ENCODE data around the gene DDX24.

The DDX24 gene

GRCh38 chr14:94123296-94123695, 42.3 kb upstream of the DDX24 start:
- Histone ChIP-seq H3K9me3 (no peaks in the 10 kb centered on the region), H3K4me1 (ENCODE audit: control insufficient read depth in 1 of 2, insufficient read depth in 1 of 2, low read depth in 1 of 2, low read length in 1 of 2) (no peaks in the 10 kb centered on the region), H3K27me3 (peaks cover 11% of the 10 kb centered on the region), H3K36me3 (no peaks in the 10 kb centered on the region), H3K4me3 (ENCODE audit: low read depth in 1 of 2, low read length in 1 of 2) (no peak overlapping the region), H3K27ac (no peak overlapping the region)
- TF ChIP-seq CTCF (IDR thresholded peaks at IDR 0.05) = no peak

GRCh38 chr14:94122438-94122837, 41.4 kb upstream of the DDX24 start:
- H3K9me3 ChIP-seq = no peaks in the 10 kb centered on the region
- H3K4me3 ChIP-seq (ENCODE audit: low read depth in 1 of 2, low read length in 1 of 2) = no peak overlapping the region
- TF ChIP-seq CTCF (IDR thresholded peaks at IDR 0.05) = no peak

GRCh38 chr14:94121485-94121884, 40.5 kb upstream of the DDX24 start:
- no peak for TF ChIP-seq CTCF (IDR thresholded peaks at IDR 0.05)
- no peaks in the 10 kb centered on the region for H3K4me1 ChIP-seq (ENCODE audit: control insufficient read depth in 1 of 2, insufficient read depth in 1 of 2, low read depth in 1 of 2, low read length in 1 of 2)
- H3K4me3 ChIP-seq (ENCODE audit: low read depth in 1 of 2, low read length in 1 of 2) = no peak overlapping the region
- no peaks in the 10 kb centered on the region for H3K9me3 ChIP-seq
- H3K27ac ChIP-seq = no peak overlapping the region
- no peaks in the 10 kb centered on the region for H3K36me3 ChIP-seq
- peaks cover 17% of the 10 kb centered on the region for H3K27me3 ChIP-seq

More at GRCh38 chr14:94122438-94122837, 41.4 kb upstream of the DDX24 start:
- H3K36me3 ChIP-seq = no peaks in the 10 kb centered on the region
- H3K4me1 ChIP-seq (ENCODE audit: control insufficient read depth in 1 of 2, insufficient read depth in 1 of 2, low read depth in 1 of 2, low read length in 1 of 2) = no peaks in the 10 kb centered on the region
- H3K27me3 ChIP-seq = peaks cover 11% of the 10 kb centered on the region
- H3K27ac ChIP-seq = no peak overlapping the region

GRCh38 chr14:94120667-94121340, 39.8 kb upstream of the DDX24 start:
- Histone ChIP-seq H3K4me1 (ENCODE audit: control insufficient read depth in 1 of 2, insufficient read depth in 1 of 2, low read depth in 1 of 2, low read length in 1 of 2) (no peaks in the 10 kb centered on the region), H3K9me3 (no peaks in the 10 kb centered on the region), H3K27me3 (peaks cover 21% of the 10 kb centered on the region), H3K27ac (no peak overlapping the region), H3K36me3 (no peaks in the 10 kb centered on the region), H3K4me3 (ENCODE audit: low read depth in 1 of 2, low read length in 1 of 2) (no peak overlapping the region)
- no peak for TF ChIP-seq CTCF (IDR thresholded peaks at IDR 0.05)

- TF ChIP-seq CTCF (IDR thresholded peaks at IDR 0.05) = no peak
- no peaks in the 10 kb centered on the region for H3K4me1 ChIP-seq (ENCODE audit: control insufficient read depth in 1 of 2, insufficient read depth in 1 of 2, low read depth in 1 of 2, low read length in 1 of 2)
- H3K27ac ChIP-seq = no peak overlapping the region
- no peak overlapping the region for H3K4me3 ChIP-seq (ENCODE audit: low read depth in 1 of 2, low read length in 1 of 2)
- peaks cover 39% of the 10 kb centered on the region for H3K27me3 ChIP-seq
- H3K9me3 ChIP-seq = no peaks in the 10 kb centered on the region
- no peaks in the 10 kb centered on the region for H3K36me3 ChIP-seq
Observed at GRCh38 chr14:94119071-94119470, 38.1 kb upstream of the DDX24 start.
